ENCODE measurements around the gene KCNJ16.

KCNJ16 gene

GRCh38 chr17:70172923-70173322 is 97.9 kb downstream of the KCNJ16 start:
- DNase-seq: no peak

DNA sequence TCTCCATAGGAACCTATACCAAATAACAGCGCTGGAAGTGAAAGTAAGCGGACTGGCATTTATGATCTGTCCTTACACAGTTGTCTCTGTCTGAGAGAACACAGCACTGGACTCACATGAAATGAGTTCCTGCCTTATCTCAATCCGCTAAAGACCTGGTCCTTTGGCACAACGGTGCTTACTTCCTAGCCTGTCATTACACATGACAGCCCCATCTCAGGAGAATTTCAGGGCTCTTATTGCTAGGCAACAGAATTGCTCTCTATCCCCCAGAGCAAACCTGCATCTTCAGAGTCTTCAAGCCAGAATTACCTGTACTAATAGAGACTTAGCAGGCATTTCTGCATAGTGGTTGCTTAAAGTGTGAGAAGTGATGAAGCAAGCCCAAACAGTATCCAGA is 98.7 kb downstream of the KCNJ16 start:
- DNase-seq: no peak

- DNase-seq: no peak
Measured at GRCh38 chr17:70181376-70181775, 106.4 kb downstream of the KCNJ16 start.

GRCh38 chr17:70181866-70182265 is 106.8 kb downstream of the KCNJ16 start:
- DNase-seq: no peak

GRCh38 chr17:70183508-70183907 is 108.5 kb downstream of the KCNJ16 start:
- no peak for DNase-seq

- DNase-seq: no peak
Measured at GRCh38 chr17:70184207-70184606, 109.2 kb downstream of the KCNJ16 start.

DNA sequence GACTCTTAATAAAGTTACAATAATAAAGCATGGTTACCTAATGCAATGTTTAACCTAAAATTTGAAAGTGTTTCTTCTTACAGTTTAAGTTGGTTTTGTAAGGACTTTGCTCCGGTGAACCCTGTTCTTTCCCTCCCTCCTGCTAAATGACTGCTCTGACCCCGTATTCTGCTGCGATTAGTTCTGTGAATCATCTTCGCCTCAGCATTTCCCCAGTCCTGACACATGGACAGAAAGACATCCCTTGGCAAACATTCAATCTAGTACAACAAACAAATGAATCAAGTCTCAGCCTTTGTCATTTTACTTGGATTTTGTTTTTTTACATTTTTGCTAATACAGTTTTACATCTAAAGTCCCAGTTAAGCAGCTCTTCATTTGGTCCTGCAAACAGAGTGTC is 109.7 kb downstream of the KCNJ16 start:
- no peak for DNase-seq
